Neuron (in vitro differentiated cells): ENCODE measurements around the gene GNG7.

Experiments used
- H2AFZ ChIP-seq: one replicate; pipeline ENCODE4 v1.6.1; 2013; ENCODE audit warnings: low read depth, mild to moderate bottlenecking, inconsistent platforms, low read length, moderate library complexity
- H3K27me3 ChIP-seq: one replicate; pipeline ENCODE4 v1.6.1; 2013; ENCODE audit warnings: low read length; ENCODE audit not compliant: insufficient read depth
- H3K36me3 ChIP-seq: one replicate; pipeline ENCODE4 v1.6.1; 2013; ENCODE audit warnings: low read length; ENCODE audit not compliant: insufficient read depth
- H3K4me1 ChIP-seq: one replicate; pipeline ENCODE4 v1.6.1; 2013; ENCODE audit warnings: low read length; ENCODE audit not compliant: insufficient read depth
- H3K4me3 ChIP-seq: 2 replicates; pipeline ENCODE4 v1.5.1; 2013; ENCODE audit warnings: mild to moderate bottlenecking, low read length, moderate library complexity
- H3K9me3 ChIP-seq: one replicate; pipeline ENCODE4 v1.6.1; 2013; ENCODE audit warnings: low read length

Gene GNG7

DNA sequence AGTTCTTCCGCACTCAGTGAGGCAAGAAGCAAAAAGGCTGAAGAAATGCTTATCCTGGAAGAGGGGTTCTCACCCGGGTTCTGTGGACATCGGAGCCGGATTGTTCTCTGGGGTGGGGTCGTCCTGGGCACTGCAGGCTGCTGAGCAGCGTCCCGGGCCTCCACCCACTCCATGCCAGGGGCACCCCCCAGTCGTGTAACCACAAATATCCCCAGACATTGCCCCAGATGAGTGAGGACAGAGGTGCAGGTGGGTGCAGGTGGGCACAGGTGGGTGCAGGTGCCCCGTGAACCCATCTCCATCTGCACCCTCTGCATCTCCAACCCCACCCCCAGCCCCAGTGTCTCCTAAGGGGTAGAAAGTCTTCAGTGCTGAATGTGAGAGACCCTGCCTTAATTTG is 67.5 kb downstream of the GNG7 start:
- Histone ChIP-seq H3K4me3 (no peak overlapping the region), H3K36me3 (no peaks in the 10 kb centered on the region), H3K9me3 (no peaks in the 10 kb centered on the region), H3K4me1 (peaks cover 14% of the 10 kb centered on the region), H3K27me3 (no peaks in the 10 kb centered on the region), H2AFZ (no peak overlapping the region)

- Histone ChIP-seq H3K9me3 (peaks cover 1% of the 10 kb centered on the region), H2AFZ (no peak overlapping the region), H3K36me3 (no peaks in the 10 kb centered on the region), H3K4me1 (peaks cover 14% of the 10 kb centered on the region), H3K27me3 (no peaks in the 10 kb centered on the region), H3K4me3 (no peak overlapping the region)
Measured at GRCh38 chr19:2634228-2634951, 68.1 kb downstream of the GNG7 start.

- Histone ChIP-seq H3K27me3 (no peaks in the 10 kb centered on the region), H3K4me3 (no peak overlapping the region), H3K4me1 (peaks cover 14% of the 10 kb centered on the region), H3K36me3 (no peaks in the 10 kb centered on the region), H2AFZ (no peak overlapping the region), H3K9me3 (peaks cover 1% of the 10 kb centered on the region)
Measured at GRCh38 chr19:2633693-2634075, 68.8 kb downstream of the GNG7 start.

DNA sequence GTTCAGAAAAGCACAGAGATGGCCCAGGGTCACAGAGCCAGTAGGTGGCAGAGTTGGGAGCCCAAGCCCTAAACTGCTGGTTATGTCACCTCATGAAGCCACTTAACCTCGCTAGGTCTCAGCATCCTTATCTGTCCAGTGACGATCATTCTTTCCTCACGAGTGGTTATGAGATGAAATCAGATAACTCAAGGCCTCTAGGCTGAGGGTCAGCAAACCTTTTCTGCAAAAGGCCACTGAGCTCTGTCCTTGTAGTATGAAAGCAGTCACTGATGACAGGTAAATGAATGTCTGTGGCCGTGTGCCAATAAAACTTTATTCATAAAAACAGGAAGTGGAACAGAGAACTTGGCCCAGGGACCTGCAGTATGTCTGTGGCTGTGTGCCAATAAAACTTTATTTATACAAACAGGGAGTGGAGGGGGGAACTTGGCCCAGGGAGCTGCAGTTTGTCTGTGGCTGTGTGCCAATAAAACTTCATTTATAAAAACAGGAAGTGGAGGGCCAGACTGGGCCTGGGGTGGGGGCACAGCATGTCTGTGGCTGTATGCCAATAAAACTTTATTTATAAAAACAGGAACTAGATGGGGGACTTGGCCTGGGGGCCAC is 71.2 kb downstream of the GNG7 start:
- Histone ChIP-seq H3K27me3 (no peaks in the 10 kb centered on the region), H3K4me1 (peaks cover 11% of the 10 kb centered on the region), H3K36me3 (no peaks in the 10 kb centered on the region), H3K9me3 (peaks cover 1% of the 10 kb centered on the region), H2AFZ (no peak overlapping the region), H3K4me3 (no peak overlapping the region)

DNA sequence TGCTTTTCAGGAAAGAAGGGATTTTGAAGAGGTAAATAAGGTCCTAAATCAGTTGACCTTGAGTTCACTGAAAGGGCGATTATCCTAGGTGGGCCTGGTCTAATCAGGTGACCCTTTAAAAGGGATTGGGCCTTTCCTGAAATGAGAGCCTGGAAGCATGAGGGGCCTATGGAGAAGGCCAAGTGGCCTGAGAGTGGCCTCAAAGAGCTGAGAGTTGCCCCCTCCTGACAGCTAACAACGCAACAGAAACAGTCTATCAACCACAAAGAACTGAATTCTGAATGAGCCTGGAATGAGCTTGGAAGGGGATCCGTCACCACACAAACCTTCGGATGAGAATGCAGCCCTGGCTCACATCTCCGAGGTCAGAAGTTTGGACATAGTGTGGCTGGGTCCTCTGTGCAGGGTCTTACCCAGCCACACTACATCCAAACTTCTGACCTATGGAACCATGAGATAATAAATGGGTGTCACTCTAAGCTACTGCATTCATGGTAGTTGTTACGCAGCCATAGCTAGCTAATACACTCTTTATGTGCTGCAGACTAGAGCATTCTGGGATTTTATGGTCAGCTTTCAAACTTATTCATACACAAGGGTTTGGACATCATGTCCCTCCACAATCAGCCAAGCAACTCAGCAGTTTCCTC is 72.0 kb downstream of the GNG7 start:
- peaks cover 11% of the 10 kb centered on the region for H3K4me1 ChIP-seq
- no peaks in the 10 kb centered on the region for H3K36me3 ChIP-seq

DNA sequence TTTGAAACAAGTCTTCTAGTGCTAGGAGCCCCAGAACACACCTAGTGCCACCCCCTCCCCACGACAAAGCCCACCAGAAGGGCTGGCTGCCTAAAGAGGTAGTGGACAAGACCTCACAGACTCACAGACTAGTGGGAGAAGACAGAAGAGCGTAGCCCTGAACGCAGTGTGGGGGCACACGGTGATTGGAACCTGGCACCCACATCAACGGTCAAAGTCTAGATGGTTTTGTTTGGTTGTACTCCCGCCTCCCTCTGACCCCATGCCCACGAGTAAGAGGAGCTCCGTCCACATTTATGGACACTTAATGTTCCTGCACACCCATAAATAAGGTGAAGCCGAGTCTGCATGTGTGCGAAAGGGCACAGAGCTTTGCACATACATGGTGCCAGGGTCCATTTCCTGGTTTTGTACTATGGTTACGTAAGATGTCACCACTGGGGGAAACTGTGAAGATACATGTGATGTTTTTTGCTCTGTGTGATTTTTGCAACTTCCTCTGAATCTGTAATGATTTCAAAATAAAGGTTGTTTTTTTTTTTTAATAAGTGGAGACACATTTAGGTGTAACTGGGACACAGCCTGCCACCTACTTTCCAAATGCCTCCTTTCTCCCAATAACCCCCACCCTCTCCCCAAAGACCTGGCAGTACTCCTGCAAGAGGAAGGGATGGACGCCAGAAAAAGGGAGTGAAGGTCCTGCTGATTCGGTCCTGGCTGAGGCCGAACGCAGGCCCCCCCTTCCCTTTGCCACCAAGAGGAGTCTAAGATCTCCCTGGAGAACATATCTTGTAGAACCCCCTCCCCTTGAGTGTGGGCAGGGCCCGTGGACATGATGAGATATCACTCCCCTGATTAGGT is 72.8 kb downstream of the GNG7 start:
- Histone ChIP-seq H2AFZ (no peak overlapping the region), H3K36me3 (no peaks in the 10 kb centered on the region), H3K4me3 (no peak overlapping the region), H3K4me1 (peaks cover 13% of the 10 kb centered on the region), H3K27me3 (no peaks in the 10 kb centered on the region), H3K9me3 (peaks cover 1% of the 10 kb centered on the region)

More for the DNA sequence above, 72.0 kb downstream of the GNG7 start:
- Histone ChIP-seq H3K27me3 (no peaks in the 10 kb centered on the region), H3K9me3 (peaks cover 1% of the 10 kb centered on the region), H3K4me3 (no peak overlapping the region), H2AFZ (no peak overlapping the region)

GRCh38 chr19:2628597-2628996 is 73.9 kb downstream of the GNG7 start:
- H3K4me1 ChIP-seq, result peaks cover 14% of the 10 kb centered on the region
- H3K36me3 ChIP-seq, result no peaks in the 10 kb centered on the region
- H2AFZ ChIP-seq, result no peak overlapping the region
- H3K4me3 ChIP-seq, result no peak overlapping the region
- peaks cover 1% of the 10 kb centered on the region for H3K9me3 ChIP-seq
- H3K27me3 ChIP-seq, result no peaks in the 10 kb centered on the region

DNA sequence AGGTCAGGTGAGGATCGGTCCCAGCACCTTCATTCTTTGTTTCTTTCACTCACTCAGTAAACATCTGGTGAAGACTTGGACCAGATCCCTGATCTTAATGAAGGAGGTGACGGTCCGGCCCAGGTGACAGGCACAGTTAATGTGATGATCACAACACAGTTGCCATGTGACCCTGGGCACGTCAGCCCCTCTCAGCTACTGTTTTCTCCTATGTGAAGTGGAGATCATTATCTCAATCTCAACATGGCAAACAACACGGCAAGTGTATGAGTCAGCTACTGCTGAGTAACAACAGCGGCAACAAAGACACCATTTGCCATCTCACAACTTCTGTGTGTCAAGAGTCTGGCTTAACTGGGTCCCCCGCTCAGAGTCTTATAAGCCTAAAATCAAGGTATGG is 74.6 kb downstream of the GNG7 start:
- Histone ChIP-seq H3K4me1 (peaks cover 7% of the 10 kb centered on the region), H2AFZ (no peak overlapping the region), H3K4me3 (no peak overlapping the region), H3K9me3 (peaks cover 1% of the 10 kb centered on the region), H3K36me3 (no peaks in the 10 kb centered on the region), H3K27me3 (no peaks in the 10 kb centered on the region)

DNA sequence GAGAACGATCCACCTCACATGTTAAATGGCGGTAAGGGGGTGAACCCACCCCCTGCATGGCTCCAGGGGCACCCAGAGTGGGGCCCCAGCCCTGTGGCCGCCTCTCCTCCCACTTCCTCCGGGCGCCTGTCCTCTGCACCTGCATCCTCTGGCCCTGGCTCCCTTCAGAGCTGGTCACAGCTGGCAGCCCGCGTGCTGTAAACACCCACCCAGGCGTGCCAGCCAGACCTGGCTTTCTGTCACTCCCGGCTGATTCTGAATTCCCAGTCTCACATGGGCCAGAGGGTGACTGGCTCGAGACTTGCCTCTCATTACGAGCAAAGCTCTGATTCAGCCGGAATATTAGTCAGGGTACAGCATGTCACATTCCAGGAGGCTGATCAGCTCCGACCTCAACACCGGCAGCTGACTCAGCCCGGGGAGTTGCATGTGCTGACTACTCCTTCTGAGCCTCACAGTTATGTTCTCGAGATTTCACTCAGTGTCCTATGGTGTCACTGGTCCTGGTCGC is 75.1 kb downstream of the GNG7 start:
- Histone ChIP-seq H3K4me3 (no peak overlapping the region), H3K27me3 (no peaks in the 10 kb centered on the region), H3K36me3 (no peaks in the 10 kb centered on the region), H2AFZ (no peak overlapping the region), H3K9me3 (peaks cover 1% of the 10 kb centered on the region), H3K4me1 (peaks cover 5% of the 10 kb centered on the region)

- Histone ChIP-seq H3K9me3 (peaks cover 1% of the 10 kb centered on the region), H3K27me3 (no peaks in the 10 kb centered on the region), H3K4me3 (no peak overlapping the region), H3K36me3 (no peaks in the 10 kb centered on the region), H3K4me1 (peaks cover 5% of the 10 kb centered on the region), H2AFZ (no peak overlapping the region)
Measured at GRCh38 chr19:2625434-2625833, 77.1 kb downstream of the GNG7 start.

DNA sequence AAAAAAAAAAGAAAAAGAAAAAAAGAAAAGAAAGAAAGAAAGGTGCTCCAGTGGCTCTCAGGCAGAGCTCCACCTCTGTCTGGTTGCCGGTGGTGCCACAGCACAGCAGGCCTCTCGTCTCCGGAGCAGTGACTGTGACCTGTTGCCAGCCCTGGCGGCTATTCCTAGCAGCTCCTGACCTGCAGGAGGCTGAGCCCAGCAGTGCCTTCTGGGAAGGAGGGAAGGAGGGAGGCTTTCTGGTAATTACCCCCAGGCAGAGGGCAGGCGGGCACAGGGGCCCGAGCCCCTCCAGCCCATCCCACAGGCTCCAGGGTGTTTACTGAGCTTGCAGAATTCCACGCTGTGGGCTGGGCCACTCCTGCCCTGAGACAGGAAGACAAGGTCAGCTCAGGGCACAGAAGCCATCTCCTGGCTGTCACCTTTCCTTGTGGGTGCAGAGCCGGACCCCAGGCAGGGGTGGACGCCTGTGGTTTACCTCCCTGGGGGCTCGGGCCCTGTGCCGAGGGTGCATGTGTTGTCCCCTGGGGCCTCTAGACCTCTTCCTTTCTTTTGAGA is 77.9 kb downstream of the GNG7 start:
- no peak overlapping the region for H2AFZ ChIP-seq
- H3K36me3 ChIP-seq, result no peaks in the 10 kb centered on the region
- peaks cover 1% of the 10 kb centered on the region for H3K9me3 ChIP-seq
- H3K27me3 ChIP-seq, result no peaks in the 10 kb centered on the region
- H3K4me1 ChIP-seq, result peaks cover 5% of the 10 kb centered on the region
- no peak overlapping the region for H3K4me3 ChIP-seq

DNA sequence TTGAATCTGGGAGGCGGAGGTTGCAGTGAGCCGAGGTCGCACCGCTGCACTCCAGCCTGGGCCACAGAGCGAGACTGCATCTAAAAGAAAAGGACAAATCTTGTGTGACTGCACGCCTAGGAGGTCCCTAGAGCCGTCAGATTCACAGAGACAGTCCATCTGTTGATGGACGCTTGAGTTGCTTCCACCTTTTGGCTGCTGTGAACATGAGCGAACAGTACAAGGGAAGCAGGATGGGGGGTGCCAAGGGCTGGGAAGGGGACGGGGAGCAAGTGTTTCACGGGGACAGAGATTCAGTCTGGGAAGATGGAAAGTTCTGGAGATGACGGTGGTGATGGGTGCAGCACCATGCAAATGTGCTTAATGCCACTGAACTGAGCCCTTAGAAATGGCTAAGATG is 78.7 kb downstream of the GNG7 start:
- Histone ChIP-seq H3K36me3 (no peaks in the 10 kb centered on the region), H3K4me1 (peaks cover 5% of the 10 kb centered on the region), H3K9me3 (no peaks in the 10 kb centered on the region), H2AFZ (no peak overlapping the region), H3K4me3 (no peak overlapping the region), H3K27me3 (no peaks in the 10 kb centered on the region)
